GM12872 (cell line): ENCODE data around the gene NQO2.

Experiments
- CTCF ChIP-seq: IDR thresholded peaks from 3 replicates; pipeline ENCODE4 v1.5.1; 2011; ENCODE audit warnings: low read depth, mild to moderate bottlenecking, low read length, moderate library complexity; ENCODE audit not compliant: insufficient read depth

NQO2 gene

GRCh38 chr6:2957696-2958330 is 41.9 kb upstream of the NQO2 start:
- TF ChIP-seq CTCF = no peak

DNA sequence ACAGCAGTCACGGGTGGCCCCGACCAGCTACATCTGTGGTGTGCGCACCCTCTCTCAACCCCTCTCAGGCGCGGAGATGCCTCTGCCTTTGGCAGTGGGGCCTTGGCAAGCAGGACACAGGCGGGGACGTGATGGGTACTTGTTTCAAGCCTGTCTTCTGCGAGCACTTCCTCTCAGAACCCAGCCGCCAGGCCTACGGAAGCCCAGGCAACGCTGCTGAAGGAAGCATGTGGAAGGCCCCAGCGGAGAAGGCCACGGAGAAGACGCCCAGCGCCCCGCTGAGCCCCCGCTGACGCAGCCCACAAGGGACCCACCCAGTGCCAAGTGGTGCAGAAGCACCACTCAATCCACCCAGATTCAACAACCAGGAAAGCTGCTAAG is 41.4 kb upstream of the NQO2 start:
- no peak for TF ChIP-seq CTCF

- no peak for TF ChIP-seq CTCF
Measured at GRCh38 chr6:2958776-2959175, 40.9 kb upstream of the NQO2 start.

- TF ChIP-seq CTCF = no peak
Measured at GRCh38 chr6:2959909-2960719, 39.6 kb upstream of the NQO2 start.

GRCh38 chr6:2960935-2961334 is 38.8 kb upstream of the NQO2 start:
- TF ChIP-seq CTCF = no peak

DNA sequence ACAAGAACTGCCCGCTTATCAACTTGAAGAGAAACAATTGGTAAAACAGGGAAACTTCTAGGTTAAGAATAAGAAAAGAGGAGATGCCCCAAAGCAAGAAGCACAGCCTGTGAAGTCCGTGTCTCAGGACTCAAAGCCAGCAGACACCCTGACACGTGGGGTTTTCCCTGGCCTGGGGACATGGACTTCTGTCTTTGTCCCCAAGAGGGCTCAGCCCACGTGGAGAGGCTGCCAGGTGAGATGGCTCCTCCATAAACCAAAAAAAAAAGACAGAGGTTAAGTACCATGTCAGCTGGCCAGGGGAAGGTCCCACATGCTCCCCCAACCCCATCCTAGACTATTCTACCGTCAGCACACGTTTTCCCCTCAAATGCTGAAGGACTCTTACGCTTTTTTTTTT is 38.2 kb upstream of the NQO2 start:
- TF ChIP-seq CTCF = no peak

DNA sequence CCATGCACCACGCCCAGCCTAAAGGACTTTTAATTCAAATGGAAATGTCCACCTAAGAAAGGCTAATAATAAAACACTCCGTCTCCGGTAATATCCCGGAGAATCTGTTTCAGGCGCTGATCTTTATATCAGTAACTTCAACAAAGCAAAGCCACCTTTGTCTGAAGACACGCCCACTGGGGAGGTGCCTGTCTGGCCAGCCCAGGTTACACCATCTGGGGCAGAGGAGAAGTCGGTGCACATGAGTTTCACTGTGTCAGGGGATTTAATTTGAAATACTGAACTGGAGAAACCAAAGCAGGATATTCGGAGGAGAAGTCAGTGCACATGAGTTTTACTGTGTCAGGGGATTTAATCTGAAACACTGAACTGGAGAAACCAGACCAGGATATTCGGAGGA is 37.7 kb upstream of the NQO2 start:
- no peak for TF ChIP-seq CTCF
